Stimulated activated CD8-positive, alpha-beta memory T cell treated with anti-CD3 and anti-CD28 coated beads, Interleukin-2, amount 100 ng/mL, for 48 hours (primary cell): ENCODE results near the gene SIPA1L3.

Experiments used
- DNase-seq, 2 donors: peaks; one replicate each; pipeline ENCODE4 v3.0.0-alpha.2; 2020; ENCODE audit warnings: low read depth in 2 of 2

The SIPA1L3 gene

GRCh38 chr19:37975071-37975470 is 68.1 kb downstream of the SIPA1L3 start:
- no peak for DNase-seq

DNA sequence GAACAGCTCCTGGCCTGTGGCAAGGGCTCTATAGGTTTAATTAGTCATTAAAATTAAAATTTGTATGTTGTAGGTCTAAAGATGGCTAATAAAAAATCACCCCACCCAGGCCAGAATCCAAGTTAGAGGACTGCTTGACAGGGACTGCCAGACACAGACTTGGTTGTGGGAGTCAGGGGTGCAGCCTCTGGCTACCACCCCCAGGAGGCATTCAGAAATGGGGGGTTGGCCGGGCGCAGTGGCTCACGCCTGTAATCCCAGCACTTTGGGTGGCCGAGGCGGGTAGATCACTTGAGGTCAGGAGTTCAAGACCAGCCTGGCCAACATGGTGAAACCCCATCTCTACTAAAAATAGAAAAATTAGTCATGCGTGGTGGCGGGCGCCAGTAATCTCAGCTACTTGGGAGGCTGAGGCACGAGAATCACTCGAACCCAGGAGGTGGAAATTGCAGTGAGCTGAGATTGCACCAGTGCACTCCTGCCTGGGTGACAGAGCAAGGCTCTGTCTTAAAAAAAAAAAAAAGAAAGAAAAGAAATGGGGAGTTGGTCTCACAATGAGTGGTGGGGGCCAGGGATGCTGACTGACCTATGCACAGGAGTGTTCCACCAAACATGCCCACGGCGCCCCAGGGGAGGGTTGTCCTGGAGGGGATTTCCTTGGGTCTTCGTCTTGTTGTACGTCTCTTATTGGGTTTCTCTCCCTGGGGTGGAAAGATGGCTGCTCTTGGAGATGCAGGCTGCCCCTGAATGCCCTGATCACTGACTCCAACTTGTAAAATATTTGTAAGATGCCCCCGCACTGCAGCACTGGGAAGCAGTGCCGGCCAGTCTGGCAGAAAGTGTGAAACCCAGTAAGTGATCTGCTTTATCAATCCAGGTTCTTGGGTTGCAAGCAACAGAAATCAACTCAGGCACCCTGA is 68.8 kb downstream of the SIPA1L3 start:
- no peak for DNase-seq

- DNase-seq: no peak
Measured at GRCh38 chr19:37977391-37977790, 70.4 kb downstream of the SIPA1L3 start.

DNA sequence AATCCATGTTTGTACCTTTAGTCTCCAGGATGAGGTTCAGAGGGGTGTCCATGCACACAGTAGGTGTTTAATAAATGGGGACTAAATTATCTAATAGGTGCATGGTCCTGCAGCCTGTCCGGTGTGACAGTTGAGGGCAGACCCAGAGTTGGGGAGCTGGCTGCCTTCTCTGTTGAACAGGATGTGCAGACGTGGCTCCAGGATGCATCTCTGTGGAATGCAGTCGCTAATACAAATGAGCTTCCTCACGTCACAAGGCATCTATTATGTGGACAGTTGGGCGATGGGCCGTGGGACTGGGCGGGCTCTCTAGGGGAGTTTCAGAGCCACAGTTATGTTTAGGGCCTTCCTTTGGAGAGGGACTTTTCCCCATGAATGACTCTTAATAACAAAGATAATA is 71.0 kb downstream of the SIPA1L3 start:
- DNase-seq: no peak

DNA sequence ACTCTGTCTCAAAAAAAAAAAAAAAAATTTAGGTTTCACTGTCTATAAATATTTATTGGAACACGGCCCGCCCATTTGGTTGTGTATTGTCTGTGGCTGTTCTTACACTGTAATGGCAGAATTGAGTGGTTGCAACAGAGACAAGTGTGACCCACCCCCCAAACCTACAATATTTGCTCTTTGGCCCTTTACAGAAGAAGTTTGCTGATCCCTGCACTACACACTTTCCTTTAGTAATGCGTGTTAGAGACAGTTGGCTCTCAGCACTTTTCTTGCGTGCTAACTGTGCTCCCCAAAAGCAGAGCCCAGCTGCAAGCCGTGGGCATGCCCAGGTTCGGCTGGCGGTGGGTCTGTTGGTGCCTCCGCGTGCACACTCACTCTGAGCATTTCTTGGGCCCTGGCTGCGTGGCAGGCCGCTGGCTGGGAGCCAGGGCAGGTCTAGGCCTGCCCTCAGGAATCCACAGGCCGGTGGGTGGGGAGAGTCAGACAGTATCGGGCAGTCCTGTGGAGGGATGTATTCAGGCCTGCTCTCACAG is 72.6 kb downstream of the SIPA1L3 start:
- no peak for DNase-seq

DNA sequence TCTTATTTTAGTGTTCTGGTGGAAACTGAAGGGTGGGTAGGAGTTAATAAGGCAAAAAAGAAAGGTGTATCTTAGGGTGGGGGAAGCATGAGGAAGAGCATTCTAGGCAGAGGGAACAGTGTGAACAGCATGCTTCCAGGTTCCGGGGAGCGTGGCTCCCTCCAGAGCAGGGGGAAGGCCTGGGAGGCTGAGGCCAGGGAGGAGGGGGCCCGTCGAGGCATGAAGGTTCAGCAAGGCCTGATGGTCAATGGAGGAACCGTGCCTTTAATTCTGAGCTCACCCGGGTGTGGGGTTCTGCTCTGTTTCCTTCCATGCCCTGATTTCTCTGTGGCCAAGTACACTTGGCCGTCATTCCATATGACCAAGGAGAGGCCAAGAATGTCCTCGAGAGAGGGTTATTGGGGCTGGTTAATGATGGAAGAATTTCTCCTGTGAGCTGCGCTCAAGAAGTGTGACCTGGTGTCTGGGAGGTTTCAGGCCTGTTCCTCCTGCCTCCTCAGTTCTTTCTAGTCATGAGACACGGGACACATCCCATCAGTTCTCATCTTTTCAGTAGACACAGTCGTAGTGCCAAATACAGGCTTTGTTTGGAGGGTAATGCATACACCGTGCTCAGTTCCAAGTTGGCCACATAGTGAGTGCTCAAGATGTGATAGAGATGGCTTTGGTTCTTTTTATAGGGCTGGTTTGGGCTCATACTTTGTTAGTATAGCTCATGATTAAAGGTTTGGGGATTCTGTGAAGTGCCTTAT is 73.6 kb downstream of the SIPA1L3 start:
- DNase-seq: no peak

- DNase-seq: no peak
Measured at GRCh38 chr19:37981785-37982475, 74.9 kb downstream of the SIPA1L3 start.

GRCh38 chr19:37982655-37983054 is 75.6 kb downstream of the SIPA1L3 start:
- DNase-seq: no peak

DNA sequence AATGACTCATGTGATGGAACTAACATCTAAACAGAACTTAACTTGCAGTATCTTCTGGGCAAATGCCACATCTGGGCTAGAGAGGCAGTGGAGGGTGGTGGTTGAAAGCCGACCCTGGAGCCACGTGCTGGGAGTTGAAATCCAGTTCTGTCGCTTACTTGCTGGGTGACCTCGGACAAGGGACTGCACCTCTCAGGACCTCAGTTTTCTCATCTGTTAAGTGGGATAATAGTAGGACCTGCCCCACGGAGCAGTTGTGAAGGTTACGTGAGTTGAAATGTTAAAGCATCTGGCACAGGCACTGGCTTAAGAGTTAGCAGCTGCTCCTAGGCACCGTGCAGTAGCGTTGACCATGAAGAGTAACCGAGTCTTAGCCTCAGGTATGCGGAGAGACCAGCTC is 76.1 kb downstream of the SIPA1L3 start:
- DNase-seq: no peak

DNA sequence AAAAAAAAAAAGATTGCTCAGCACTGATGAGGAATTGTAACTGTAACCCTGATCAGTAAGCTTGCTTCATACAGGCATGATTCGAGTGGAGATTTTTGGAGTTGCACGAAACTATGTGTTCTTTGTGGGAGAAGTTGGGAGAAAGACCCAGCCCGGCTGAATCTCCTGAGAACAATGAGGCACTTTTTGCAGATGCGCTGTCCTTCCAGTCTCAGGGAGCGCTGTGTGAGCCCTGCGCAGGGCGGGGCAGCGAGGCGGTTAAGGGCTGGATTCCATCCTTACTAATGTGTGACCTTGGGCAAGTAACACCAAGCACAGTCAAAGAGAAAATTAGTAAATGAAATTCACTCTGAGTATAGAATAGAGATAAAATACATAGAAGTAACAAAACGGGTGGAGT is 76.9 kb downstream of the SIPA1L3 start:
- no peak for DNase-seq

DNA sequence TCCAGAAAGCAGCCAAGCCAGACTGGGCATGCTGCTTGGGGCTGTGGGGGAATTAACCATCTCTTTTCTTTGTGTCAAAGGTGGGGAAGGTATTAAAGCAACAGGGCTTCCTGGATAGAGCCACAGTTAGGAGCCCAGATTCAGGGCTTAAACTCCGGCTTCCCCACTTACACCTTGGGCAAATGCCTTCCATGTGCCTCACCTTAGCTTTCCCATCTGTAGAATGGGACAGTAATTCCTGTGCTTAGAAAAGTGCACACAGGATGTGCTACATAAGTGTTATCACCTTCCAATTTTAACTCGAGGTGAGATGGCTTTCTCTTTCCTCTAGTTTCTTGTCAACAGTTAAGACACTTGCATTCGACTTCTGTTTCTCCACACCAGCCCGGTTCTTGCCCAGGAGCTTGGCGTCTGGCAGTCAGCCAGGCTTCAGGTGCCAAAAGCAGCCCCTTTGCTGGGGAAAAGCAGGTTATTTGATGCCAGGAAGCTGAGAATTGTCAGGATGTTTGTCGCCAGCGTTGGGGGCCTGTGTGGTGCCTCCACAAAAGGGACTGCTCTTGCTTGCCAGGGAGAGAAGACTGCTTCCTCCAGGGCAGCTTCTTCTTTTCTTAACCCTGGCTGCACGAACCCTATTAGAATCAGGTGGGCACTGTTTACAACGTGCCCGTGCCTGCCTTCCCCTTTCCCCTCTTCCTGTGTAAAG is 79.2 kb downstream of the SIPA1L3 start:
- DNase-seq: no peak

DNA sequence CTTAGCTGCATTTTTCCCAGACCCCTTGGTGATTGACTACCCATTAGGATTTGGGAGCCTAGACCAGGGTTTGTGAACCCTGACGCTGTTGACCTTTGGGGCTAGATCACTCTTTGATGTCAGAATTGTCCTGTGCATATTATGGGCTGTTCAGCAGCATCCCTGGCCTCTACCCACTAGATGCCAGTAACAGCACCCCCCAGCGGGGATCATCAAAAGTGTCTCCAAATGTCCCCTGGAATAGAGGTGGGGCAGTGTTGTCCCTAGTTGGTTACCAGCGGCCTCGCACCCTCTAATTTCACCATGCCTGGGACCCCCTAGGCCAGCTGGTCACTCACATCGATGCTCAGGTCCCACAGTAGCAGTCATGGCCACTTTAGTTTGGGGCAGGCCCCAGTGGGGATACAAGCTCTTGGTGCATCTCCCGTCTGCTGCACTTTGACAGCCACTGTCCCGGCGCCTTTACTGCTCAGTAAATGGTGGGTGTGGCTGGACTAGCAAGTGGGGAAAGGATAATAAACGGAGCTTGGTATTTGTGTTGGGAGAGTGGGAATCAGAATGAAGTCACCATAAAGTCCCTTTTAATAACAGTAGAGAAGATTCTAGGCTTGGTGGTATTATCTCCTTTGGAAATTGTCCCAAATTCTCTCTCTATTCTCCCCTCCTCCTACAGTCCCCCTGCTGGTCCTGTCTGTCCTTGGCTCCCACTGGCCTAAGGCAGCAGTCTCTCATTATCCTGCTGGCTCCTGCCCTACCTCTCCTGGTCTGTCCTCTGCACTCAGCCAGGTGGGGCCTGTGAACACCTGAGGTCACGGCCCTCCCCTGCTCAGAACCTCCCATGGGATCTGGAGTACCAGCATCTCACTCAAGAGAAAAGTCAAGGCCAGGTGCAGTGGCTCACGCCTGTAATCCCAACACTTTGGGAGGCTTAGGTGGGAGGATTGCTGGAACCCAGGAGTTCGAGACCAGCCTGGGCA is 80.6 kb downstream of the SIPA1L3 start:
- DNase-seq: no peak

DNA sequence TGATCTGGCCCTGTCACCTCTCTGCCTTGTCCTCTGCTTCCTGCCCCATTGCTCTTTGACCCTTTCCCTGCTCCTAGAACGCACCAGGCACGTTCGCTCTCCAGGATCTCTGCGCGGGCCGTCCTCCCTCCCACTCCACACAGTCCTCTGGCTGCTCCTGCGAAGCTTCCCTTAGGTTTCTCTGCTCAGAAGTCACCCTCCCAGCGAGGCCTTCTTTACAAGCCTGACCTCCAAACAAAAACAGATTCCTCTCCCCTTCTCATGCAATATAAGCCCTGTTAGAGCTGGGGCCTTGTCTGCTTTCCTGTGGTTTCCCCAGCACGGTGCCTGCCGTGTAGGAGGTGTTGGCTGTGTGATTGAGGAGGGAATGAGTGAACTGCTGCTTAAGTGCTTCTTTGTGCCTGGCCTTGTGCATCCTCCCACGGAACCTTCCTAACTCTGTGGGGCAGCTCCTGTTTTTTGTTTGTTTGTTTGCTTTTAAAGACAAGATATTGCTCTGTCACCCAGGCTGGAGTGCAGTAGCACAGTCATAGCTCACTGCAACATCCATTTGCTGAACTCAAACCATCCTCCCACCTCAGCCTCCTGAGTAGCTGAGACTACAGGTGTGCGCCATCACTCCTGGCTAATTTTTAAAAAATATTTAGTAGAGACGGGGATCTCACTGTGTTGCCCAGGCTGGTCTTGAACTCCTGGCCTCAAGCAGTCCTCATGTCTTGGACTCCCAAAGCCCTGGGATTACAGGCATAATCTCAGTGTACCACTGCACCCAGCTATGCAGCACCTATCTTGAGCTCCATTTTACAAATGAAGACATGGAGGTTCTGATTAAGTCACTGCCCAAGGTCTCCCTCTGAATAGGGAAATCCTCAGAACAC is 82.0 kb downstream of the SIPA1L3 start:
- DNase-seq: no peak

DNA sequence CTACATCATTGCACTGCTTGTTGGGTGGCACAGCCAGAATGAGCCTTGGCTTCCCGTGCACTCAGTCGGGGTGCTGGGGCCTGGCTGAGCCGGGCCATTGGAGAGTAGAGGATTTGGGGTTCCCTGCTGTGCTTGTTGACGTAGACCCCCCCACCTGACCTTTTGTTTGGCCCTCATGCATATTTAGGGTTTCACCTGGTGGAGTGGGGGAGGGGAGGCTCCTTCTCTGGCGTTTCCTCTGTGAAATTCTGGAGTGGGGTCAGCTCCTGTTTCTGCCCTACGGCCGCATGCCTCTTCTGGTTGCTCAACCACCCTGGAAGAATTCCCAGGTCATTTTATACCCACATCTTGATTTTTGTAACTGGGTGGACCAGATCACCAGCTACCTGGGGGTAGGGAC is 82.8 kb downstream of the SIPA1L3 start:
- no peak for DNase-seq

- DNase-seq: no peak
Measured at GRCh38 chr19:37990362-37990761, 83.4 kb downstream of the SIPA1L3 start.

- no peak for DNase-seq
Measured at GRCh38 chr19:37991176-37991835, 84.3 kb downstream of the SIPA1L3 start.

DNA sequence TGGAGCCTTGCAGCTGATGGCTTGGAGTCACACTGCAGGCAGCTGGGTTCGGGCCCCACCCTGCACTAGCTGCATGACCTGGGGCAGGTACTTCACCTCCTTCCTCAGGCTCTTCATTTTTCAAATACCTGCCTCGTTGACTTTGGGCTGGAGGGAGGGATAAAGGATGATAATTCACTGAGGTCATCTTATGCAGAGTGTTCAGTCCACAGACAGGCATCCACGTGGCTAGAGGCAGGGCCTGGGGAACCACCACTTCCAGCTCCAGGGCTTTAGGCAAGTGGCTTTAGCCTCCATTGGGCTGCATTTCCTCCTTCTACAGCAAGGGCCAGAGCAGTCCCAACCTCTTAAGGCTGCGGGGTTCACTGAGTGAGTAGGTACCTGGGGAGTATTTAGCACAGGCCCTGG is 84.8 kb downstream of the SIPA1L3 start:
- DNase-seq: no peak

- DNase-seq: no peak
Measured at GRCh38 chr19:37992761-37993160, 85.8 kb downstream of the SIPA1L3 start.

DNA sequence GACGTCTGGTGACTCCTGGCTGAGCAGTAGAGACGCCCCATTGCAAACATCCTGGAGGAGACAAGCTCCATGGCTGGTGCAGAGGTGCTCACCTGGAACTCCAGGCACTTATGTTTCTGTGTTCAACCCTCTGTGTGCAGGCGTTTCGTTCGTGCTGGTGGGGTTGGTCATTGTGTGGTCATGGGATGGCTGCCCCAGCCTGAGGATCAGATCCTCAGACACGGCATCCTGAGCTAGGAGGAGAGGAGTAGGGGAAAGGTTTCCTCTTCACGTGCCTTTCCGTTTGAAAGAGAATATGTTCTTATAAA is 87.8 kb downstream of the SIPA1L3 start:
- no peak for DNase-seq
